Measurements from ENCODE around the gene ZIC2. TPM values are rescaled to one million over a fixed set of nuclear protein-coding genes. Genes with fewer than 3 reads are reported as not detected.

ZIC2 gene
- total RNA-seq, 2 donors from 2014 or later, result not detected

- DNase-seq (no peak), ATAC-seq (no peak)
- no peaks in the 10 kb centered on the region for H3K36me3 ChIP-seq (replicated peaks in 1 of 2; ENCODE audit: insufficient read depth in 1 of 2, low read depth in 2 of 2)
- H3K27ac ChIP-seq, result no peak overlapping the region
- no peaks in the 10 kb centered on the region for H3K9me3 ChIP-seq
- peaks cover 6 to 52% of the 10 kb centered on the region in 2 donors for H3K27me3 ChIP-seq
- 18 to 31% methylated on average over 10 of the region's 10 CpGs for WGBS, 2 donors
- H3K4me3 ChIP-seq, result no peak overlapping the region
- no peak for TF ChIP-seq POLR2A (IDR thresholded peaks at IDR 0.05)
- TF ChIP-seq CTCF (IDR thresholded peaks at IDR 0.05), result no peak
- peaks cover 38% of the 10 kb centered on the region for H3K4me1 ChIP-seq
- intact Hi-C loops (cut with DNase I), result no loop called here
Observed at GRCh38 chr13:99959127-99959539, 22.5 kb upstream of the ZIC2 start.

DNA sequence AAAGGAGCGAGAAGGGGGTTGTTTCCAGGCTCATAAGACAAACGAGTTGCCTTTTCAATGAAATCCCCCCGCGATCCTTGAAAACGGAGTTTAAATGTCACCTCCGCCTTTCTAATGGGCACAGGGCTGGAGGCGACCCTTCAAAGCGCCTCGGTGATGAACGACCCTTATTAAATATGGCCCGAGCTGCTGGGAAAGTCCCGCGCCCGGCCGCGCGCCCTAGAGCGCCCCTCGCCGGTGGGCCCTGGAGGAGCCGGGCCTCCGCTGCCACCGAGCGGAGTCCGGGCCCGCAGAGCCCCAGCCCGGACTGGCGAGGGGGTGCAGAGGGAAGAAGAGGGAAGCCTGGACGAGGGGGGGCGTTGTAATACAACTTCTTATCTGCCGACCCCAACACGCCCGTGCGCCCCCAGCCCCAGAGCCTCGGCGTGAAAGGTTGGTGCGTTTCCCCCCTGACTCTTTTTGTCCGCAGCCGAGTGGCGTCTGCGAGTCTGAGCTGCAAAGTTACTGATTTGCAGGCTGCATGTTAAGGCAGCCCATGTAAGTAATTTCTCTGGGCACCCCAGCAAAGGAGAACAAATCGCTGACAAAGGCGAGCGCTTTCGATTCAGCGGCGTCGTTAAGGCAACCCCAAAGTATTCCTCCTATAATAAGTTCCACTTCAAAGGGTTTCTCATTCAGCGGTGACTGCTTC lies 21.9 kb upstream of the ZIC2 start:
- ATAC-seq, result no peak
- peaks cover 38% of the 10 kb centered on the region for H3K4me1 ChIP-seq
- H3K4me3 ChIP-seq, result no peak overlapping the region
- no peak for DNase-seq
- WGBS, 2 donors, result 4 to 10% methylated on average over 30 to 49 of the region's 49 CpGs
- peaks cover 6 to 52% of the 10 kb centered on the region in 2 donors for H3K27me3 ChIP-seq
- TF ChIP-seq POLR2A (IDR thresholded peaks at IDR 0.05), result no peak
- TF ChIP-seq CTCF (IDR thresholded peaks at IDR 0.05), result no peak
- intact Hi-C loops (cut with DNase I), result no loop called here
- H3K9me3 ChIP-seq, result no peaks in the 10 kb centered on the region
- H3K36me3 ChIP-seq (replicated peaks in 1 of 2; ENCODE audit: insufficient read depth in 1 of 2, low read depth in 2 of 2), result no peaks in the 10 kb centered on the region
- H3K27ac ChIP-seq, result no peak overlapping the region

DNA sequence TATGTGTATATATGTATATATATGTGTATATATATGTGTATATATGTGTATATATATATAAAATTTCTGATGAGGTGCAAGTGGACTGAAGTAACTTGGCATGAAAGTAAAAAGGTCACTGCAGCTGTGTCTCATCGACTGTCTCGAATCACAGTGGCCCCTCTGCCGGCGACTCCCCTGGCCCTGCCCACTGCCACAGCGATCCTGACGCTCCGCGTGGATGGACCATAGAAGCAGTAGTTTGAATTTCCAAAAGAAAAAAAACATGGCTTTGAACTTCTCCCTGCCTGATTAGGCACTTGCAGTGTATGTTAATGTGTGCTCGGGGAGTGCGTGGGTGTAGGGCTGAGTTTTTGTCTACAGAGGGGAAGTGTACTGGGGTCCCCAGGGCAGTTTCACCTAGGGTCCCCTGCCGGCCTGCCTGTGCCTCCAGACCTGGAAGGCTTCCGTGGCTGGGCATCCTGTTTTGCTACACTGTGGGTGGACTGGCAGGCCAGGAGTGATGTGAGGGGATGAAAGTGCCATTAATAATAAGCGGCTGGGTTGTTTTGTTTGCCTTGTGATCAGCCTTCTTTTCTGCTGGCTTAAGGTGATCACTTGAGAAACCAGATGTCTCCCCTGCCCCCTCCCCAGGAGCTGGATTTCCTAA lies 20.8 kb upstream of the ZIC2 start:
- H3K27ac ChIP-seq, result no peak overlapping the region
- peaks cover 34% of the 10 kb centered on the region for H3K4me1 ChIP-seq
- TF ChIP-seq POLR2A (IDR thresholded peaks at IDR 0.05), result no peak
- no peak for TF ChIP-seq CTCF (IDR thresholded peaks at IDR 0.05)
- no peak for DNase-seq
- no peaks in the 10 kb centered on the region for H3K36me3 ChIP-seq (replicated peaks in 1 of 2; ENCODE audit: insufficient read depth in 1 of 2, low read depth in 2 of 2)
- no peak for ATAC-seq
- intact Hi-C loops (cut with DNase I), result no loop called here
- peaks cover 6 to 46% of the 10 kb centered on the region in 2 donors for H3K27me3 ChIP-seq
- H3K4me3 ChIP-seq, result no peak overlapping the region
- 22% methylated on average over 13 of the region's 13 CpGs for WGBS, 2 donors
- no peaks in the 10 kb centered on the region for H3K9me3 ChIP-seq

GRCh38 chr13:99961636-99962035 lies 19.9 kb upstream of the ZIC2 start:
- intact Hi-C loops (cut with DNase I), result no loop called here
- no peak for DNase-seq
- TF ChIP-seq POLR2A (IDR thresholded peaks at IDR 0.05) (no peak), CTCF (IDR thresholded peaks at IDR 0.05) (no peak)
- no peaks in the 10 kb centered on the region for H3K36me3 ChIP-seq (replicated peaks in 1 of 2; ENCODE audit: insufficient read depth in 1 of 2, low read depth in 2 of 2)
- peaks cover 6 to 38% of the 10 kb centered on the region in 2 donors for H3K27me3 ChIP-seq
- H3K4me1 ChIP-seq, result peaks cover 26% of the 10 kb centered on the region
- WGBS, 2 donors, result 65% methylated on average over 8 of the region's 8 CpGs
- no peaks in the 10 kb centered on the region for H3K9me3 ChIP-seq
- no peak overlapping the region for H3K4me3 ChIP-seq
- no peak for ATAC-seq
- no peak overlapping the region for H3K27ac ChIP-seq
